Colon (tissue), 2 donors: Measurements from ENCODE around the gene CRYBA2.

Experiments used
- FAIRE-seq: peaks from 2 replicates; lab custom pipeline; 2012; peaks lifted over from hg19 to GRCh38; lab: Jason Lieb, UNC
- donor health status: control.
- donor health status: control.

The CRYBA2 gene

GRCh38 chr2:218999021-218999880 lies 6.0 kb upstream of the CRYBA2 start:
- FAIRE-seq: no peak

GRCh38 chr2:218998414-218999002 lies 5.3 kb upstream of the CRYBA2 start:
- FAIRE-seq: no peak

GRCh38 chr2:218997731-218998130 lies 4.5 kb upstream of the CRYBA2 start:
- FAIRE-seq: no peak

GRCh38 chr2:218996937-218997336 lies 3.7 kb upstream of the CRYBA2 start:
- no peak for FAIRE-seq

GRCh38 chr2:218995972-218996711 lies 2.9 kb upstream of the CRYBA2 start:
- no peak for FAIRE-seq

GRCh38 chr2:218995561-218995960 lies 2.3 kb upstream of the CRYBA2 start:
- no peak for FAIRE-seq

GRCh38 chr2:218992703-218993344 lies 398 bp downstream of the CRYBA2 start:
- FAIRE-seq: no peak

GRCh38 chr2:218992196-218992595 lies 1.0 kb downstream of the CRYBA2 start:
- FAIRE-seq: no peak

GRCh38 chr2:218991674-218992168 lies 1.5 kb downstream of the CRYBA2 start:
- FAIRE-seq: no peak

- FAIRE-seq: no peak
Measured at GRCh38 chr2:218990612-218991011, 2.6 kb downstream of the CRYBA2 start.

- no peak for FAIRE-seq
Measured at GRCh38 chr2:218990052-218990451, 3.2 kb downstream of the CRYBA2 start.

- no peak for FAIRE-seq
Measured at GRCh38 chr2:218988650-218989049, 4.6 kb downstream of the CRYBA2 start.

- FAIRE-seq: no peak
Measured at GRCh38 chr2:218988164-218988563, 5.1 kb downstream of the CRYBA2 start.

- FAIRE-seq: no peak
Measured at GRCh38 chr2:218986148-218986761, 7.0 kb downstream of the CRYBA2 start.

GRCh38 chr2:218985325-218986091 lies 7.7 kb downstream of the CRYBA2 start:
- FAIRE-seq: no peak

GRCh38 chr2:218985021-218985324 lies 8.2 kb downstream of the CRYBA2 start, which contains the start of gene FEV:
TSS of gene FEV (minus strand) at chr2:218985184. CDS start at chr2:218985075, 109 bp downstream.
- FAIRE-seq: no peak

GRCh38 chr2:218984239-218985020 lies 8.8 kb downstream of the CRYBA2 start:
- no peak for FAIRE-seq

- FAIRE-seq: no peak
Measured at GRCh38 chr2:218983934-218984238, 9.3 kb downstream of the CRYBA2 start.

- FAIRE-seq: no peak
Measured at GRCh38 chr2:218983263-218983933, 9.8 kb downstream of the CRYBA2 start.
